SJSA1 (cell line): ENCODE results near the gene VPS35L. TPM values are rescaled to one million over a fixed set of nuclear protein-coding genes. Genes with fewer than 3 reads are reported as not detected.

Experiments used
- DNase-seq, 2 experiments: peaks; one replicate each; pipeline ENCODE4 v3.0.0-alpha.2; 2015 to 2020; ENCODE audit warnings: low spot score in 2 of 2, low read depth in 1 of 2
- H3K27ac ChIP-seq: fragments of 250-450 bp; sonication (Bioruptor Pico); 2 replicates; pipeline ENCODE4 v1.5.1; 2020; ENCODE audit warnings: mild to moderate bottlenecking, moderate library complexity
- H3K27me3 ChIP-seq: fragments of 250-450 bp; sonication (Bioruptor Pico); replicated peaks from 2 replicates; pipeline ENCODE4 v1.5.1; 2020; ENCODE audit warnings: mild to moderate bottlenecking, moderate library complexity
- H3K36me3 ChIP-seq: fragments of 250-450 bp; sonication (Bioruptor Pico); 2 replicates; pipeline ENCODE4 v1.5.1; 2020; ENCODE audit warnings: mild to moderate bottlenecking
- H3K4me1 ChIP-seq: fragments of 250-450 bp; sonication (Bioruptor Pico); replicated peaks from 2 replicates; pipeline ENCODE4 v1.6.1; 2021; ENCODE audit warnings: mild to moderate bottlenecking
- H3K4me3 ChIP-seq: fragments of 250-450 bp; sonication (Bioruptor Pico); 2 replicates; pipeline ENCODE4 v1.5.1; 2020; ENCODE audit warnings: mild to moderate bottlenecking
- H3K9me3 ChIP-seq: fragments of 250-450 bp; sonication (Bioruptor Pico); replicated peaks from 2 replicates; pipeline ENCODE4 v1.5.1; 2020; ENCODE audit warnings: mild to moderate bottlenecking
- total RNA-seq: library from RNA; depleted of rRNA; stranded (reverse); fragments of >200 nt; shearing (Covaris generic); gene quantifications from 2 replicates; pipeline ENCODE4 v1.2.3, GENCODE V29; 2014

VPS35L gene
- total RNA-seq, 1 experiment from 2014 or later: 20.9 TPM

GRCh38 chr16:19621445-19621844 lies 65.9 kb downstream of the VPS35L start:
- no peak for DNase-seq

GRCh38 chr16:19625039-19625438 lies 69.5 kb downstream of the VPS35L start:
- Histone ChIP-seq H3K9me3 (no peaks in the 10 kb centered on the region), H3K4me3 (no peak overlapping the region), H3K4me1 (no peaks in the 10 kb centered on the region), H3K27ac (no peak overlapping the region), H3K27me3 (no peaks in the 10 kb centered on the region), H3K36me3 (peaks cover 26% of the 10 kb centered on the region)
- DNase-seq: no peak

More at GRCh38 chr16:19621445-19621844, 65.9 kb downstream of the VPS35L start:
- no peaks in the 10 kb centered on the region for H3K27me3 ChIP-seq
- H3K27ac ChIP-seq: no peak overlapping the region
- H3K9me3 ChIP-seq: no peaks in the 10 kb centered on the region
- H3K4me3 ChIP-seq: no peak overlapping the region
- peaks cover 18% of the 10 kb centered on the region for H3K36me3 ChIP-seq
- no peaks in the 10 kb centered on the region for H3K4me1 ChIP-seq

- peaks cover 57% of the 10 kb centered on the region for H3K36me3 ChIP-seq
- no peak overlapping the region for H3K4me3 ChIP-seq
- H3K27ac ChIP-seq: no peak overlapping the region
- no peaks in the 10 kb centered on the region for H3K4me1 ChIP-seq
- H3K9me3 ChIP-seq: no peaks in the 10 kb centered on the region
- H3K27me3 ChIP-seq: no peaks in the 10 kb centered on the region
- no peak for DNase-seq
Measured at GRCh38 chr16:19636436-19637267, 81.1 kb downstream of the VPS35L start.

- H3K4me1 ChIP-seq: no peaks in the 10 kb centered on the region; the same call in 1 of the 2 replicates
- peaks cover 52% of the 10 kb centered on the region for H3K36me3 ChIP-seq
- no peak for DNase-seq
- no peak overlapping the region for H3K4me3 ChIP-seq
- H3K27me3 ChIP-seq: no peaks in the 10 kb centered on the region
- no peak overlapping the region for H3K27ac ChIP-seq
- H3K9me3 ChIP-seq: no peaks in the 10 kb centered on the region
Measured at GRCh38 chr16:19639986-19640421, 84.5 kb downstream of the VPS35L start.

- no peak for DNase-seq
- Histone ChIP-seq H3K36me3 (peaks cover 46% of the 10 kb centered on the region), H3K27me3 (no peaks in the 10 kb centered on the region), H3K27ac (no peak overlapping the region), H3K9me3 (no peaks in the 10 kb centered on the region), H3K4me3 (no peak overlapping the region), H3K4me1 (no peaks in the 10 kb centered on the region; the same call in 1 of the 2 replicates)
Measured at GRCh38 chr16:19642501-19642900, 87.0 kb downstream of the VPS35L start.

GRCh38 chr16:19644877-19645276 lies 89.4 kb downstream of the VPS35L start:
- no peak for DNase-seq
- peaks cover 27% of the 10 kb centered on the region for H3K36me3 ChIP-seq
- H3K9me3 ChIP-seq: no peaks in the 10 kb centered on the region
- H3K27me3 ChIP-seq: no peaks in the 10 kb centered on the region
- no peaks in the 10 kb centered on the region; the same call in 1 of the 2 replicates for H3K4me1 ChIP-seq
- no peak overlapping the region for H3K4me3 ChIP-seq
- H3K27ac ChIP-seq: no peak overlapping the region

GRCh38 chr16:19645557-19645981 lies 90.1 kb downstream of the VPS35L start:
- H3K9me3 ChIP-seq: no peaks in the 10 kb centered on the region
- no peaks in the 10 kb centered on the region; the same call in 1 of the 2 replicates for H3K4me1 ChIP-seq
- no peak overlapping the region for H3K27ac ChIP-seq
- no peak for DNase-seq
- H3K4me3 ChIP-seq: no peak overlapping the region
- peaks cover 27% of the 10 kb centered on the region for H3K36me3 ChIP-seq
- H3K27me3 ChIP-seq: no peaks in the 10 kb centered on the region

GRCh38 chr16:19649980-19650379 lies 94.5 kb downstream of the VPS35L start:
- H3K27me3 ChIP-seq: no peaks in the 10 kb centered on the region
- H3K27ac ChIP-seq: no peak overlapping the region
- peaks cover 33% of the 10 kb centered on the region for H3K36me3 ChIP-seq
- no peaks in the 10 kb centered on the region for H3K4me1 ChIP-seq
- no peak overlapping the region for H3K4me3 ChIP-seq
- no peak for DNase-seq
- H3K9me3 ChIP-seq: no peaks in the 10 kb centered on the region; the same call in 1 of the 2 replicates

GRCh38 chr16:19654147-19654546 lies 98.6 kb downstream of the VPS35L start:
- DNase-seq: no peak
- Histone ChIP-seq H3K27me3 (no peaks in the 10 kb centered on the region), H3K4me3 (no peak overlapping the region), H3K36me3 (peaks cover 40% of the 10 kb centered on the region), H3K9me3 (no peaks in the 10 kb centered on the region; the same call in 1 of the 2 replicates), H3K27ac (no peak overlapping the region), H3K4me1 (no peaks in the 10 kb centered on the region)

GRCh38 chr16:19655242-19655777 lies 99.8 kb downstream of the VPS35L start:
- H3K36me3 ChIP-seq: peaks cover 33% of the 10 kb centered on the region
- H3K27me3 ChIP-seq: no peaks in the 10 kb centered on the region
- no peaks in the 10 kb centered on the region; the same call in 1 of the 2 replicates for H3K9me3 ChIP-seq
- no peak for DNase-seq
- no peak overlapping the region for H3K27ac ChIP-seq
- H3K4me3 ChIP-seq: no peak overlapping the region
- H3K4me1 ChIP-seq: no peaks in the 10 kb centered on the region

- no peak overlapping the region for H3K27ac ChIP-seq
- no peaks in the 10 kb centered on the region for H3K4me1 ChIP-seq
- no peaks in the 10 kb centered on the region for H3K27me3 ChIP-seq
- no peak for DNase-seq
- no peak overlapping the region for H3K4me3 ChIP-seq
- peaks cover 22% of the 10 kb centered on the region for H3K36me3 ChIP-seq
- no peaks in the 10 kb centered on the region; the same call in 1 of the 2 replicates for H3K9me3 ChIP-seq
Measured at GRCh38 chr16:19657831-19658230, 102.3 kb downstream of the VPS35L start.

GRCh38 chr16:19659554-19659953 lies 104.1 kb downstream of the VPS35L start:
- Histone ChIP-seq H3K27me3 (no peaks in the 10 kb centered on the region), H3K9me3 (no peaks in the 10 kb centered on the region), H3K4me1 (no peaks in the 10 kb centered on the region), H3K27ac (no peak overlapping the region), H3K36me3 (peaks cover 13% of the 10 kb centered on the region), H3K4me3 (no peak overlapping the region)
- DNase-seq: no peak

GRCh38 chr16:19660432-19660831 lies 104.9 kb downstream of the VPS35L start:
- H3K27ac ChIP-seq: no peak overlapping the region
- H3K9me3 ChIP-seq: no peaks in the 10 kb centered on the region
- no peak overlapping the region for H3K4me3 ChIP-seq
- H3K27me3 ChIP-seq: no peaks in the 10 kb centered on the region
- H3K4me1 ChIP-seq: no peaks in the 10 kb centered on the region
- peaks cover 15% of the 10 kb centered on the region for H3K36me3 ChIP-seq
- no peak for DNase-seq

- Histone ChIP-seq H3K27me3 (no peaks in the 10 kb centered on the region), H3K36me3 (peaks cover 15% of the 10 kb centered on the region), H3K27ac (no peak overlapping the region), H3K4me3 (no peak overlapping the region), H3K4me1 (no peaks in the 10 kb centered on the region), H3K9me3 (no peaks in the 10 kb centered on the region)
- DNase-seq: no peak
Measured at GRCh38 chr16:19662351-19662750, 106.8 kb downstream of the VPS35L start.
